GM19438 (cell line): ENCODE results near the gene FNBP1.

ENCODE experiments used
- ATAC-seq: cut with Tn5 transposase; IDR thresholded peaks from one replicate; pipeline ENCODE4 v1.9.1; 2021; ENCODE audit warnings: low read depth; ENCODE audit not compliant: unreplicated experiment

FNBP1 gene

DNA sequence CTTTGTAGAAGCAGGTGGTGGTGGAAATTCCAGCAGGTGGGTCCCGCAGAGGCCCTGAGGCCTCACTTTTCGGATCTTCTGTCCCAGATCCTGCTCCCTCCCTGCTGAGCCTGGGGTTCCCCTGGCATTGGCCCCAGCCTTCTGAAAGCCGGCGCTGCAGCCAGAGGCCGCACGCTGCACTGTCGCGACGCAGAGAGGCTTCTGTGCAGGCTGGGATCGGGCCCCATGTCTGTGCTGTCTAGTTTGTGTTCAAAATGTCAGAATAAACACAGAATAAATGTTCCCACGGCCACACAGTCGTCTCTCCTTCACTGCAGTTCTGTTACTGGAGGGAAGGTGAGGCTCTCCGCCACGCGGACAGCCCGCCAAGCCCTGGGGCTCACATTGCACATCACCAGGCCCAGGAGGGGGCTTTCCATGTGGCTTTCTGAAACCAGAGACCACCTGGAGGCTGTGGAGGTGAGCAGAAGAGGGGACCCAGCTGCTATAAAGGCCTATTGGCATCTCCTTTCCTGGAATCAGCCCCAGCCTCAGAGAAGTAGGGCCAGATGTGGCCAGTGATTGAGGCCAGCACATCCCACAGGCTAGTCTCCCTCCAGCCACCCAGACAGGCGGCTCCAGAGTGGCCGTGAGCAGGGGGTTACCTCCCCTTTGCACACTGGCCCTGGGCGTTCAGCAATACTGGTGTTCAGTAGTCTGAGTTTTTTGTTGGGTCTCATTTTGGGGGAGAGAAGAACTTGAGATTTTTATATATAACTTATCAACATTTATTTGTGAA, 161.3 kb downstream of the FNBP1 start:
- ATAC-seq = no peak

GRCh38 chr9:129880654-129881546, 162.1 kb downstream of the FNBP1 start:
- ATAC-seq = no peak

GRCh38 chr9:129879991-129880653, 162.9 kb downstream of the FNBP1 start:
- no peak for ATAC-seq

GRCh38 chr9:129879103-129879699, 163.8 kb downstream of the FNBP1 start:
- ATAC-seq = no peak

- no peak for ATAC-seq
Observed at GRCh38 chr9:129878291-129878690, 164.7 kb downstream of the FNBP1 start.

DNA sequence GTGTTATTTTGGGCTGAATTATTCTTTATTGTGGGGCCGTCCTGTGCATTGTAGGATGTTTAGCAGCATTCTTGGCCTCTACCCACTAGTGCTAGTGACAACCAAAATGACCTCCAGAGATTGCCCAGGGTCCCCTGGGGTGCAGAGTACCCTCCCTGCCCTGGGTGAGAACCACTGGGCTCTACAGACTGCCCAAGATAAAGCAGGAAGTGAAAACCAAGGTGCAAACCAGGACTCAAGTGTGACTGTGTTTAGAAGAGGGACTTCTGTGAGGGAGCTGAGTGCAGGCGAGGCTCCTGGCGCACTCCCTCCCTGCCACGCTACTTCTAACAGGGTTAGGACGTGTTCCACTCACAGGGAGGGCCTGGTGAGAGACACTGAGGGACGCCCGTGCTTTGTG, 166.2 kb downstream of the FNBP1 start:
- no peak for ATAC-seq

DNA sequence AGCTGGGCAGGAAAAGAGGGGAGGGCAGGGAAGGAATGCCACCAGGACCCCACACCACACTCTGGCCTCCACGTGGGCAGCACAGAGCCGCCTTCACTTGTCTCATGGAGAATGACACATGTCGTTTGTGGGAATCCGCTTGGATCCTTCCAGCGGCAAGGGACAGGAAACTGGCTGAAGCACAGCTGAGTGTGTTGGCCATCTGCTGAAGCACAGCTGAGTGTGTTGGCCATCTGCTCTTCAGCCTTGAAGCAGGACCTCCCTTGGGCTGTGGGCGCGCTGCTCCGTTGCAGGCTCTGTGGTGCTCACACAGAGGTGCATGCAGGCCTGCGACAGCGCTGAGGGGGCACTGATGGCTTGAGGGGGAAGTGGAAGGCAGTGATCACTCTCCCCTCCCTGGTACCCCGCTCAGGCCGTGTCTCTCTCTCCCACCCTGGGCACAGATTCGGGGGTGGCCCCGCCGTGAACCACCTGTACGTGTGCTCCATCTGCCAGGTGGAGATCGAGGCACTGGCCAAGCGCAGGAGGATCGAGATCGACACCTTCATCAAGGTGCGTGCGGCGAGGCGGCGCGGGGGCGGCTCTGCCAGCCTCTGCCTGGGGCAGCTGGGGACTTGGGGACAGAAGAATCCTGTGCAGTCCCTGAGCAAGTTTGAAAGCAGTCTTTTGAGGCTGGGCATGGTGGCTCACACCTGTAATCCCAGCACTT, 167.1 kb downstream of the FNBP1 start:
- no peak for ATAC-seq

- ATAC-seq = no peak
Observed at GRCh38 chr9:129875181-129875611, 167.8 kb downstream of the FNBP1 start.

DNA sequence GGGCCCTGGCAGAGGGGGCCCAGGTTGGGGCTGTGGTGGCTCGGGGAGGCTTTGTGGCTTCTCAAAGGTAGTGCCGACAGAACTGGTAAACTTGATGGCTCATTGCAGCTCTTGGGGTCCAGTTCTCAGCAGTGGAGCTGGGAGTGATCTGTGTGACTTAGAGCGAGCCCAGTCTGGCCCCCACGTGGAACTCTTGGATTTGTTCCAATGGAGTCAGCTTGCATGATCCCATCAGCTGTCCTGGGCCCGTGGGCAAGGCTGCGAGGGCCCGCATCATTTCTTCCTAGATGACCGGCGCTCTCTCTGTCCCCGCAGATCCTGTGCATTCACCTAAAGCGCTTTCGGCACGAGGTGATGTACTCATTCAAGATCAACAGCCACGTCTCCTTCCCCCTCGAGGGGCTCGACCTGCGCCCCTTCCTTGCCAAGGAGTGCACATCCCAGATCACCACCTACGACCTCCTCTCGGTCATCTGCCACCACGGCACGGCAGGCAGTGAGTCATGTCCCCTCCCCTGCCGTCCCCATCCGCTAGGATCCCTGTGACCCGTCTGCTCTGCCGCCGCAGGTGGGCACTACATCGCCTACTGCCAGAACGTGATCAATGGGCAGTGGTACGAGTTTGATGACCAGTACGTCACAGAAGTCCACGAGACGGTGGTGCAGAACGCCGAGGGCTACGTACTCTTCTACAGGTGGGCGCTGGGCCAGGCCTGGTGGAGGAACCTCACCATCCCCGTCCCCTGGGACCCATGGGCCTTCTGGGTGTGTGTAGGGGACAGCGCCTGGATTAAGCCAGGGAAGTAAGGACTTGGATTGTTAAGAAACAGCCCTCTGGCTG, 168.5 kb downstream of the FNBP1 start:
- ATAC-seq = no peak

GRCh38 chr9:129873563-129874190, 169.3 kb downstream of the FNBP1 start:
- no peak for ATAC-seq

GRCh38 chr9:129871046-129871445, 171.9 kb downstream of the FNBP1 start:
- ATAC-seq = no peak

DNA sequence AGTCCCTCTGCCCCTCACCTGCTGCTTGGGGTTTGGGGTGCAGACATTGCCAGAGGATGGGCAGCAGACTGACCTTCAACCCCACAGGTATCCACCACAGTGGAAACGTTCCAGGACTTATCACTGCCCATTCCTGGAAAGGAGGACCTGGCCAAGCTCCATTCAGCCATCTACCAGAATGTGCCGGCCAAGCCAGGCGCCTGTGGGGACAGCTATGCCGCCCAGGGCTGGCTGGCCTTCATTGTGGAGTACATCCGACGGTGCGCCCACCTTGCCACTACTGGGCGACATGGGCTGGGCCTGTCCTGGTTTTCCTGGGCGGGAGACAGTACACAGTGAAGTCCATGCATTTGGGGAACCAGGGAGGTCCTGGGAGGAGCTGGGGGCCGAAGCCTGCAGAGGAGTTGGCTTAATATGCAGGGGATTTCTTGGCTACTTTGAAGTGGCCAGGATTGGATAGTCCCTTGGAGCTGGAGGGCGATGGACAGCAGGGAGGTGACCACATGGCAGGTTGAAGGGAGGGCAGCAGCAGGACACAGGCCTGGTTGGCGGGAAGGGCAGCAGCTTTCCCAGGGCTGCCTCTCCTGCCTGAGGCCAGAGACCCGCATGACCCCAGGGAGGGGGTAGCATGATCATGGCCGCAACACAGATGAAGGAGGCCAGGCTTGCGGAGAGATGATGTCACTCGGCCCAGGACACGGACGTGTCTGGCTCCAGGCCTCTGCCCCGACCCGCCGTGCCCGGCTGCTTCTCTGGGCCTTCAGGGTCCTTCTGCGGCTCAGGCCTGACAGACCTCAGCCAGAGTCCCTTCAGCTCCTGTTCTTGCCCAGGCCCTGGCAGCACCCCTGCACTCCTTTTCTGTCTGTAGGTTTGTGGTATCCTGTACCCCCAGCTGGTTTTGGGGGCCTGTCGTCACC, 173.1 kb downstream of the FNBP1 start:
- no peak for ATAC-seq

GRCh38 chr9:129868872-129869486, 174.0 kb downstream of the FNBP1 start:
- no peak for ATAC-seq

DNA sequence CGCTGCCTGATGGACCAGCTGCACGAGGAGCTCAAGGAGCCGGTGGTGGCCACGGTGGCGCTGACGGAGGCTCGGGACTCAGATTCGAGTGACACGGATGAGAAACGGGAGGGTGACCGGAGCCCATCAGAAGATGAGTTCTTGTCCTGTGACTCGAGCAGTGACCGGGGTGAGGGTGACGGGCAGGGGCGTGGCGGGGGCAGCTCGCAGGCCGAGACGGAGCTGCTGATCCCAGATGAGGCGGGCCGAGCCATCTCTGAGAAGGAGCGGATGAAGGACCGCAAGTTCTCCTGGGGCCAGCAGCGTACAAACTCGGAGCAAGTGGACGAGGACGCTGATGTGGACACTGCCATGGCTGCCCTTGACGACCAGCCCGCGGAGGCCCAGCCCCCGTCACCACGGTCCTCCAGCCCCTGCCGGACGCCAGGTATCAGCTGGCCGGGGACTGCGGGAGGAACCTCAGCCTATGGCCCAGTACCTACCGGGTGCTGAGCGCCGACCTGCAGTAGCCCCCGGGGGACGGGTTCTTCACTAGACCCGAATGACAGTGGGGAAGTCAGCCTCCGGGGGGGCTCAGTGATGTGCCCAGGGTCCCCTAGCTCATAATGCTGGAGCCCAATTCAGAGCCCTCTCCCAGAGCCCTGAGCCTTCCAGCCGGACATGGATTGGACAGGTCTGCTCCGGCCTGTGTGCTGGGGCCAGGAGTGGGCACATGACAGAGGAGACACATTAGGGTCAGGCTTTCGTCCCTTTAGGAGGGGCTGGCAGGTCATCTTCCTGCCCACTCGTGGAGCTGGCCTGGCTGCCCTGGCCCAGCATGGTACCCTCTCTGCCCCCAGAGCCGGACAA, 174.7 kb downstream of the FNBP1 start:
- ATAC-seq = no peak

DNA sequence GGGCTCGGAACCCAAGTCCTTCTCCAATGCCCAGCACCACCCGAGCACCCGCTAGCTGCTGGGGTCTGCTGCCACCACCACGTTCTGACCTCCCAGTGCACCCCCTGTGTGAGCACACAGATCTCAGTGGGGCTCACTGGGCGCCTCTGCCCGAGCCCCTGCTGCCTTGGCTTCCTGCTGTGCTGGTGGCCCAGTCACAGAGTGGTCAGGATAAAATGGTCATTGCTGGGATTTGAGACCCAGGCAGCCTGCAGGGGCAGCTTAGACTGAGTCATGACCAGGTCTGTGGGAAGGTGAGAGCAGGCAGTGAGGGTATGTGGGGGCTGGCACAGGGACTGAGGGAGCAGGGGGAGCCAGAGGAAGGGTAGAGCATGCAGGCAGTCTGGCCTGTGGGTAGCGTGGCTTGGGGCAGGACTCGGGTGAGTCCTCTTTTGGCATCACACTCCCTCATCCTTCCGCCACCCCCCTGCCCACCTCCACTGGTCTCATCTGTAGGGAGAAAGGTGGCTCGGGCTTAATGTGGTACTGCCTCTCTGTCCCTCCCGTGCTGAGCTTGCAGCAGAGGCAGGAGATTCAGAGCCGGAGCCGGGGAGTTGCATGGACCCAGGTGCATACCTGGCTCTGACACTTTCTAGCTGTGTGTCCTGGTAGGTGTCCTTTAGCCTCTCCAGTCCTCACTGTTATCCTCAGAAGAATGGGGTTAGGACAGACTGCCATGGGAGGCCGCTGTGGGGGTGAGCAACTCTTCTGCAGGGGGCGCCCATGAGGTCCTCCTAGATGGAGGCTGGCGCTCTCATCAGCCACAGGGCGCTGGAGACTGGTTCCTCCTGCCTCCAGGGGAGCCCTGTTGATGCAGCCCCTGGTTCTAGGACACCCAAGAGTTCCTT, 175.6 kb downstream of the FNBP1 start:
- ATAC-seq = no peak
